DMS153 (cell line): Measurements from ENCODE around the gene SOD1.
"Not testable (repeated sequence)": the region's sequence is repeated elsewhere in the genome, so short reads cannot be mapped to it uniquely, and the experiment has no call there.

Experiments
- DNase-seq: peaks from one replicate; lab custom pipeline; 2025; lab: John Stamatoyannopoulos, UW

SOD1 gene

DNA sequence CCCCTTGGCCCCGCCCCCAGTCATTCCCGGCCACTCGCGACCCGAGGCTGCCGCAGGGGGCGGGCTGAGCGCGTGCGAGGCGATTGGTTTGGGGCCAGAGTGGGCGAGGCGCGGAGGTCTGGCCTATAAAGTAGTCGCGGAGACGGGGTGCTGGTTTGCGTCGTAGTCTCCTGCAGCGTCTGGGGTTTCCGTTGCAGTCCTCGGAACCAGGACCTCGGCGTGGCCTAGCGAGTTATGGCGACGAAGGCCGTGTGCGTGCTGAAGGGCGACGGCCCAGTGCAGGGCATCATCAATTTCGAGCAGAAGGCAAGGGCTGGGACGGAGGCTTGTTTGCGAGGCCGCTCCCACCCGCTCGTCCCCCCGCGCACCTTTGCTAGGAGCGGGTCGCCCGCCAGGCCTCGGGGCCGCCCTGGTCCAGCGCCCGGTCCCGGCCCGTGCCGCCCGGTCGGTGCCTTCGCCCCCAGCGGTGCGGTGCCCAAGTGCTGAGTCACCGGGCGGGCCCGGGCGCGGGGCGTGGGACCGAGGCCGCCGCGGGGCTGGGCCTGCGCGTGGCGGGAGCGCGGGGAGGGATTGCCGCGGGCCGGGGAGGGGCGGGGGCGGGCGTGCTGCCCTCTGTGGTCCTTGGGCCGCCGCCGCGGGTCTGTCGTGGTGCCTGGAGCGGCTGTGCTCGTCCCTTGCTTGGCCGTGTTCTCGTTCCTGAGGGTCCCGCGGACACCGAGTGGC is at the start of gene SOD1:
Gene SOD1, plus strand, starts transcription at position 158 of the 723 bp plus-strand sequence. Its CDS starts 77 bp downstream, at position 235.
- DNase-seq: peak; percentile 83

- DNase-seq: no peak
Measured at GRCh38 chr21:31611445-31611844, 48.0 kb upstream of the SOD1 start.

DNA sequence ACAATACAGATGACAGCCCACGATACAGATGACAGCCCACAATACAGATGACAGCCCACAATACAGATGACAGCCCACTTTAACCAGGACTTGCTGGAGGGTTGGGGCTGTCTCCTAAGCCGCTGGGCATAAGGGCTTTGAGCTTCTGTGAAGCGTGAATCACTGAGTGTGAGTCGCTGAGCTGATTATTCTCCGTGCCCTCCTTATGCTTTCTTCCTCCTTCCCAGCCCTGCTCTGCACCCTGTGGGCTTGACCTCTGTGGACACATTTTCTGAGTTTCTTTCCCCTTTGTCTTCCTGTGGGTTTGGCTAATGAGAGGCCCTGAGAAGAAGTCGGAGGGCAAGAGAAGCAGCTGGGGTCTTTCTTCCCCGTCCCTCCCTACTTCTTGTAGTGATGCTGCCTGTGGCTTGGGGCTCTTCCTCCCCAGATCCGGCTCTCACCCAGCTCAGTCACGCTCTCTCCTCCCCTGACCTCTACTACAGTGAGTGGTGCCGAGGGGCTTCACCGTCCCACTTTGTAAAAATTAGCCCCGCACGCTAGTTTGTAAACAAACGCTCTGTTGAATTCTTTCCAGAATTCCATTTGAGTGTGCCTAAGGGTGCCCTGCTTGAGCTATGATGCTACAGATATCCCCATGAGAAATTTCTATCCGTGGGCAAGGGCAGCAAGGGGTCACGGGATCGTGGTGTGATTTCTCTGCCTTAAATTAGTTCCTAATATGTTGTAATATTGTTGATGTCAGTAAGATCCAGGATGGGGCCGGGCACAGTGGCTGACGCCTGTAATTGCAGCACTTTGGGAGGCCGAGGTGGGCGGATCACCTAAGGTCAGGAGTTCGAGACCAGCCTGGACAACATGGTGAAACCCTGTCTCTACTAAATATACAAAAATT is 46.4 kb upstream of the SOD1 start:
- DNase-seq: no peak

- DNase-seq: no peak
Measured at GRCh38 chr21:31614705-31615104, 44.8 kb upstream of the SOD1 start.

GRCh38 chr21:31616216-31616615 is 43.3 kb upstream of the SOD1 start:
- DNase-seq: no peak

- no peak for DNase-seq
Measured at GRCh38 chr21:31618696-31619430, 40.6 kb upstream of the SOD1 start.

- DNase-seq: no peak
Measured at GRCh38 chr21:31622397-31622796, 37.1 kb upstream of the SOD1 start.

DNA sequence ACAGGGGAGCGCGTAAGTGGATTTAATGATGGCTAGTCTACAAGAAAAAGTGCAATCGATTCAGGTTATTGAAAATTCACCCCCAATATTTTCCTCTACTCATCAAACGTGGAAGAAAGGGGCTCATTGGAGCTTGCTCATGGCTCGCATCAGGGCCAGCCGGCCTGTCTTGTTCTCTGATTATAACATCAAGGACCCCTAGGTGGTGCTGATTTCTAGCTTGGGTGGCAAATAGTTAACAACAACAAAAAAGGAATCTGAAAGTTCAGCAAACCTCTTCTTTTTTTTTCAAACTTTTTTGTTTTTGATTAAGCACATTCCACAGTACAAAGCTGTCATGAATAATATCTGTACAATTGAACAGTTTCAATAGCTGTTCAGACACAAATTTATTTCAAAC is 35.8 kb upstream of the SOD1 start:
- no peak for DNase-seq

DNA sequence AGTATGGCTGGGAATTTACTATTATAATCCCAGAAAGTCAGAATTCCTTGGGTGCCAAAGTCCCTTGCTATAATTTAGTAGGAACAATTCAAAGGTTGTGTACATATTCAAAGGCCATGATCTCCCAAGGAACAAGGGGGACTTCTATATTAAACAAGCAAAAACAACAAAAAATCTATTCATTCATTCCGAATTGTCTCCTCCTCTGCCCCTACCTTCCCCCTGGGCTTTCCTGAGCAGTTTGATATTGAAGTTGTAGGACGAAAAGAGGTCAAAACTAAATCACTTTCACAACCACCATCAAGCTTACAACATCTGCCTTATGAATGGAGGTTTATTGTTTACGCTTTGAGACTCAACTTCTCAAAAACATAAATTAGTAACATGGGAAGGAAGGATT is 35.3 kb upstream of the SOD1 start:
- no peak for DNase-seq

DNA sequence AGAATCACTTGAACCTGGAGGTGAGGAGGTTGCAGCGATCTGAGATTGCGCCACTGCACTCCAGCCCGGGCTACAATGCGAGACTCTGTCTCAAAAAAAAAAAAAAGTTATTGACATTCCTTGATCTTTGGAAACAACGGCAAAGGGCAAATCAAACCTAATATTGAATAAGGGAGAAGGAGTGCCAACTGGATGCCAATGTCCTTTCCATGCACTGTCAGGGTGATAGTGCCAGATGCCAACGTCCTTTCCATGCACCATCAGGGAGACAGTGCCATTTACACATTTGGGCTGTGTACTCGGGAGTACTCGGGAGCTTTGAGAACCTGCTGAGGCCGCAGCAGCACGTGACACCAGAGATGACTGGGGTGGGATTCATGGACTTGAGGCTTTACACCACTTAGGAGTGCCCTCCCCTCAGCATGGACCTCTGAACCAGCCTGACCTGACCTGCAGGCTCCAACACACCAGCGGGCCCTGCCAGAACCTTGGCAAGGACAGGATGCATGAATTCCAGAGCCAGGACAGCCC is 34.5 kb upstream of the SOD1 start:
- DNase-seq: no peak

GRCh38 chr21:31629972-31630711 is 29.4 kb upstream of the SOD1 start:
- DNase-seq: peak; percentile 84

- DNase-seq: not testable (repeated sequence)
Measured at GRCh38 chr21:31631881-31632280, 27.6 kb upstream of the SOD1 start.

DNA sequence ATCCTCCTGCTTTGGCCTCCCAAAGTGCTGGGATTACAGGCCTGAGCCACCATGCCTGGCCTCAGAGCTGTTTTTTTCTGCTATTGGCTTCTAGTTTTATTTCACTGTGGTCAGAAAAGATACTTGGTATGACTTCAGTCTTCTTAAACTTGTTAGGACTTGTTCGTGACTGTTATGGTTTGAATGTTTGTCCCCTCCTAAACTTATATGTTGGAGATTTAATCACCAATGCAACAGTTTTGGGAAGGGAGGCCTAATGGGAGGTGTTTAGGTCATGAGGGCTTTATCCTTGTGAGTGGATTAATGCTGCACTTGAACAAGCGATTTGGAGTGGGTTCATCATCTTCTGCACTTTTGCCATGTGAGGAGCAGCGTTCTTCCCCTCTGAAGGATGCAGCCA is 24.5 kb upstream of the SOD1 start:
- DNase-seq: no peak

- DNase-seq: no peak
Measured at GRCh38 chr21:31636874-31637273, 22.6 kb upstream of the SOD1 start.

DNA sequence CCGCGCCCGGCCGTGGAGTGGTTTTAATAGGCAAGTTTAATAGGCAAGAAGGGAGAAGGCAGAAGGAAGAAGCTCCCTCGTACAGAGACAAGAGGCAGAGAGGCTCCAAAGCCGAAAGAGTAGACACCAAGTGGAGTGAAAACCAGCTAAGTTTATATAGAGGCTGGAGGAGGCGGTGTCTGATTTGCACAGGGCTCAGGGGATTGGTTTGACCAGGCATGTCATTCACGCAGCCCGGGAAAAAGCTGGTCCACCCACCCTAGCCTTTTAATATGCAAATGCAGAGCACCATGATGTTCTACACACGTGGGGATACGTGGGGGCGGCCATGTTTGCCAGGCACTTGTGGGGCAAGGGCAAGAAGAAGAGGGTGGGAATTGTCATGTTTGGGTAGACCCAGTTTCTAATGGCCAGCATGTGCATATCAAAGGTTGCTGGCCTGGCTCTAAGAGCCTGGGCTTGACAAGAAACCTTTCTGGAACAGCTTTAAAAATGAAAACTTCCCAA is 18.0 kb upstream of the SOD1 start:
- DNase-seq: no peak

- DNase-seq: no peak
Measured at GRCh38 chr21:31644643-31645042, 14.8 kb upstream of the SOD1 start.

DNA sequence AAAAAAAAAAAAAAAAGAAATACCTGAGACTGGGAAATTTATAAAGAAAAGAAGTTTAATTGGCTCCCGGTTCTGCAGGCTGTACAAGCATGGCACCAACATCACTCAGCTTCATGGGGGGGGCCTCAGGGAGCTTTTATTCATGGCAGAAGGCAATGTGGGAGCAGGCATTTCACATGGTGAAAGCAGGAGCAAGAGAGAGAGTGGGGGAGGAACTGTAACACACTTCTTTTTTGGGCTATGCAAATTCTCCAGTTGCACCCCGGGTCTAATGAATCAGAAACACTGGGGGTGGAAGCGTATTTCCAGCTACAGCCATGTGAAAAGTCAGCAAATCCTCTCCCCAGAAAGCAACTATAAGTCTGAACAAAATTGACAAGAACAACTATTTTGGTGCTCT is 11.8 kb upstream of the SOD1 start:
- no peak for DNase-seq

GRCh38 chr21:31650930-31651329 is 8.6 kb upstream of the SOD1 start:
- no peak for DNase-seq

DNA sequence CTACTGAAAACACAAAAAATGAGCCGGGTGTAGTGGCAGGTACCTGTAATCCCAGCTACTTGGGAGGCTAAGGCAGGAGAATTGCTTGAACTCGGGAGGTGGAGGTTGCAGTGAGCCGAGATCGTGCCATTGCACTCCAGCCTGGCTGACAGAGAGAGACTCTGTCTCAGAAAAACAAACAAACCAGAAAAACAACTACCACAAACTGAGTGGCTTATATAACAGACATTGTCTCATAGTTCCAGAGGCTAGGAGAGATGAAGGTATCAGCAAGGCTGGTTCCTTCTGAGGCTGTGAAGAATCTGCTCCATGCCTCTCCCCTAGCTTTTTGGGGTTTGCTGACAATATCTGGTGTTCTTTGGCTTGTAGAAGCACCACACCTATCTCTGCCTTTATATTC is 8.0 kb upstream of the SOD1 start:
- DNase-seq: not testable (repeated sequence)

DNA sequence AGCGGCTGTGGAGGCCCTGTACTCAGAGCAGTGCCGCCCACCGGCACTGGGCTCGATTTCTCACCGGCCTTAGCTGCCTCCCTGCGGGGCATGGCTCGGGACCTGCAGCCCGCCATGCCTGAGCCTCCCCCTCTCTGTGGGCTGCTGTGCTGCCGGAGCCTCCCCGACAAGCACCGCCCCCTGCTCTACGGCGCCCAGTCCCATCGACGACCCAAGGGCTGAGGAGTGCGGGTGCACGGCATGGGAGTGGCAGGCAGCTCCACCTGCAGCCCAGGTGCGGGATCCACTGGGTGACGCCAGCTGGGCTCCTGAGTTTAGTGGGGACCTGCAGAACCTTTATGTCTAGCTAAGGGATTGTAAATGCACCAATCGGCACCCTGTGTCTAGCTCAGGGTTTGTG is 5.2 kb upstream of the SOD1 start:
- DNase-seq: no peak

GRCh38 chr21:31654821-31655580 is 4.5 kb upstream of the SOD1 start:
- not testable (repeated sequence) for DNase-seq
